Fibroblast of skin of left quadriceps (primary cell): ENCODE data around the gene PDPN.
A peak's percentile ranks its signal among the peaks of the same experiment; 100 is the strongest.

Experiments
- DNase-seq, 2 experiments: peaks; one replicate each; pipeline ENCODE4 v3.0.0-alpha.2; 2013; ENCODE audit warnings: low read depth in 2 of 2

The PDPN gene

GRCh38 chr1:13617773-13618172, 34.1 kb downstream of the PDPN start:
- no peak for DNase-seq

- no peak for DNase-seq
Observed at GRCh38 chr1:13618483-13618882, 34.9 kb downstream of the PDPN start.

GRCh38 chr1:13619909-13620308, 36.3 kb downstream of the PDPN start:
- no peak for DNase-seq

GRCh38 chr1:13620825-13621224, 37.2 kb downstream of the PDPN start:
- no peak for DNase-seq

- no peak for DNase-seq
Observed at GRCh38 chr1:13622446-13622845, 38.8 kb downstream of the PDPN start.

- DNase-seq, result no peak
Observed at GRCh38 chr1:13623021-13623637, 39.5 kb downstream of the PDPN start.

GRCh38 chr1:13624526-13624925, 40.9 kb downstream of the PDPN start:
- DNase-seq, result no peak

- DNase-seq, result no peak
Observed at GRCh38 chr1:13627127-13627526, 43.5 kb downstream of the PDPN start.

GRCh38 chr1:13628218-13628617, 44.6 kb downstream of the PDPN start:
- DNase-seq, result no peak

GRCh38 chr1:13628711-13629110, 45.1 kb downstream of the PDPN start:
- no peak for DNase-seq

GRCh38 chr1:13642306-13643004, 58.8 kb downstream of the PDPN start:
- DNase-seq, result no peak

- no peak for DNase-seq
Observed at GRCh38 chr1:13643017-13643416, 59.4 kb downstream of the PDPN start.

GRCh38 chr1:13646521-13646920, 62.9 kb downstream of the PDPN start:
- DNase-seq, result no peak

- DNase-seq, result no peak
Observed at GRCh38 chr1:13651279-13651678, 67.6 kb downstream of the PDPN start.

GRCh38 chr1:13652238-13652637, 68.6 kb downstream of the PDPN start:
- no peak for DNase-seq

- no peak for DNase-seq
Observed at GRCh38 chr1:13661539-13661938, 77.9 kb downstream of the PDPN start.

GRCh38 chr1:13662493-13662892, 78.9 kb downstream of the PDPN start:
- DNase-seq, result peak; percentile 29 to 39

GRCh38 chr1:13663969-13664368, 80.3 kb downstream of the PDPN start:
- DNase-seq, result no peak

- no peak for DNase-seq
Observed at GRCh38 chr1:13664451-13664850, 80.8 kb downstream of the PDPN start.

- DNase-seq, result no peak
Observed at GRCh38 chr1:13666317-13666716, 82.7 kb downstream of the PDPN start.
